Activated CD4-positive, alpha-beta T cell treated with anti-CD3 and anti-CD28 coated beads for 36 hours (primary cell): Measurements from ENCODE around the gene SETD3. TPM values are rescaled to one million over a fixed set of nuclear protein-coding genes. Genes with fewer than 3 reads are reported as not detected.

ENCODE experiments used
- ATAC-seq: fragments of 200-7000 bp; cut with Tn5 transposase; one replicate; pipeline ENCODE4 v1.10.0; 2021; ENCODE audit warnings: mild to moderate bottlenecking, moderate library complexity
- CTCF ChIA-PET: fragments of 350-600 bp; sonication (Branson Sonifier 250); formaldehyde crosslinking; loops from one replicate; lab custom pipeline; 2021; ENCODE audit warnings: antibody characterized with exemption; lab: Charles Lee
- POLR2A ChIA-PET: fragments of 350-600 bp; sonication (Branson Sonifier 250); formaldehyde crosslinking; loops from one replicate; lab custom pipeline; 2021; ENCODE audit warnings: antibody characterized with exemption, inconsistent platforms; lab: Charles Lee
- DNase-seq: peaks from one replicate; pipeline ENCODE4 v3.0.0-alpha.2; 2020
- H3K27ac Mint-ChIP-seq: one replicate; pipeline ENCODE4 v1.8.0; 2021; ENCODE audit warnings: mixed read lengths
- H3K27me3 Mint-ChIP-seq: one replicate; pipeline ENCODE4 v1.8.0; 2021; ENCODE audit warnings: mixed read lengths
- H3K36me3 Mint-ChIP-seq: one replicate; pipeline ENCODE4 v1.8.0; 2021; ENCODE audit warnings: low read depth, mixed read lengths
- H3K4me1 Mint-ChIP-seq: one replicate; pipeline ENCODE4 v1.8.0; 2021; ENCODE audit warnings: mixed read lengths
- H3K4me3 Mint-ChIP-seq: one replicate; pipeline ENCODE4 v1.8.0; 2021; ENCODE audit warnings: mild to moderate bottlenecking, moderate library complexity, mixed read lengths
- H3K9me3 Mint-ChIP-seq: one replicate; pipeline ENCODE4 v1.8.0; 2021; ENCODE audit warnings: low read depth, mixed read lengths
- intact Hi-C, 2 experiments: fragments of 100-400 bp; cut with DNase I in 1 of 2; cut with micrococcal nuclease in 1 of 2; formaldehyde crosslinking; loops; one replicate each; pipeline versions ENCODE4 v1.14.2 to v1.15.1; 2022 to 2024; cut with DNase I, micrococcal nuclease
- total RNA-seq, 2 experiments: library from RNA; stranded (reverse); gene quantifications; one replicate each; pipeline ENCODE4 v1.2.3, GENCODE V29; 2021

Gene SETD3
- total RNA-seq, 2 experiments from 2014 or later: 51.5 to 62.3 TPM

DNA sequence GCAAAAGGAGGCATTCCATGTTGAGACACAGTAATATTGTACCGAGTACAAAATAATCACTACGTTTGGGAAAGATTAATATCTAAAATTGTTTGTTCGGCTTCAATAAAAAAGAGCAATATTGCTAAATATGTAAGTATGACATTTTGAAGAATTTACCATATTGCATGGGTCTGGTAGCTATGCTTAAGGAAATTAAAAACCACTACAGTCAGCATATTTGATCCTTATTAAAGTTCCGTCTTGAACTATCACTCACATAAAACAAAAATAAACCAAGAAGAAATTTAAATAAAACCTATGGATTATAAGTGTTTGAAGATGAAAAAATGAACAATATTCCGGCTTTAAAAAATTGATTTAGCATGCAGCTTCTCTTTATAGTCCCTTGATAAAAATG is 63.8 kb downstream of the SETD3 start:
- ChIA-PET POLR2A (no interaction called here), CTCF (interaction anchor here (0.9 to 9.5 kb wide), 10 partner anchors 10 to 155 kb away, joined by 3 to 182 read pairs (median 4); no protein-coding TSS in a partner anchor)
- Mint-ChIP-seq H3K27ac (no peak overlapping the region), H3K36me3 (peaks cover 6% of the 10 kb centered on the region), H3K4me3 (no peak overlapping the region), H3K4me1 (peaks cover 29% of the 10 kb centered on the region), H3K27me3 (no peaks in the 10 kb centered on the region), H3K9me3 (no peaks in the 10 kb centered on the region)
- intact Hi-C loops: loop anchor here (5.0 kb wide), 2 partner anchors 145 to 1440 kb away; partner anchors contain the start of gene BCL11B (in 1 of the 2)
- DNase-seq: no peak
- no peak for ATAC-seq

DNA sequence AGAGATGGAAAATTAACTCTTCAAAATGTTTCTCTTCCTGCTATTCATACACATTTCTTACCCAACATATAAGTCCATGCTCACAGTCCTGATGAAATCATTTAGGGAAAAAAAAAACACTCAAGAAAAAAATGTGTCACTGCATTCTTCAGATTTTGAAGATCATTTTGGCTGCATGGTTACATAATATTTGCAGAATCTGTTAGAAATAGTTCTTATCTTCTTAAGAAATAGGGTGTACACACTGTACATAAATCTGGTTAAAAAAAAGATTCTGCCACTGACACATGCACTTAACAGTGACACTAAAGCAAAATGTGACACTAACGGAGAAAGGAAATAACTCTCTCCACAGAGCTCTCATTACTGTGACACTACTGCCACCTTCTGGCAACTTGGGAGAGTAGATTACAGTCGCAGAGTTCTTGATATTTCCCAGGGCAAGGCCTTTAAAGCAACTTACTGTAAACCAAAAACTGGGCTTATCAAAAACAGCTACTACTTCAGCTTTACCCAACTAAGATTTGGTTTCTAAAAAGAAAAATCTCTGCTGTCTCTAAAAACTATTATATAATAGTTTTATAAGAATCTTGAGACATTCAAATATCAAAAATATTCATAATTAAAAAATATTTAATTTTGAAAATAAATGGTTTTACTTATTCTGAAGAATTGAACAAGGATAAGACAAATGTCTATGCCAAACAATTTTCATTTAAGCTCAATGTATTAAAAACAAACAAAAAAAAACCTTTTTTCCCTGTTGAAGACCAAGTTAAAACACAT is 65.0 kb downstream of the SETD3 start:
- intact Hi-C loops: loop anchor here (1.0 to 5.0 kb wide), 8 partner anchors 22 to 1438 kb away; partner anchors contain the start of gene BCL11B (in 1 of the 2)

DNA sequence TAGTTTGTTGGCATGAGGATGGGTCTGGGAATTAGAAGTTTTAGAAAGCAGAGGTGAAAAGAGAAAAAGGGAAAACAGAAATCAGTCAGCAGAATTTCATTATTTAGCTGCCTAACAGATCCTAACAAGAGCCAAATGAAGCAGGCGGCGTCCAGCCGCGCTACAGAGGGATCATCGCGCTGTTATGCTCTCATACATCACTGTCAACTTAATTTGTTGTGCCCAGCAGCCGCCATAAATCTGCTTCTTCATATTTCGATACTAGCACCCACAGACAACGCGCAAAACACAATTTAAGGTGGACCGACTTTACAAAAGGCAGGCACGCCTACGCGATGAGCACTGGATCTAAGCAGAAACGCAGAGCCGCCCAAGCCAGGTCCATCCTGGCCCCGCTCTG is 66.7 kb downstream of the SETD3 start:
- H3K27ac Mint-ChIP-seq: no peak overlapping the region
- H3K4me3 Mint-ChIP-seq: no peak overlapping the region
- peaks cover 34% of the 10 kb centered on the region for H3K4me1 Mint-ChIP-seq
- H3K9me3 Mint-ChIP-seq: no peaks in the 10 kb centered on the region
- ChIA-PET POLR2A (no interaction called here), CTCF (interaction anchor here (0.5 to 9.5 kb wide), 5 partner anchors 14 to 290 kb away, joined by 3 to 182 read pairs (median 8); no protein-coding TSS in a partner anchor)
- H3K27me3 Mint-ChIP-seq: no peaks in the 10 kb centered on the region
- no peak for ATAC-seq
- no peak for DNase-seq
- peaks cover 12% of the 10 kb centered on the region for H3K36me3 Mint-ChIP-seq
- intact Hi-C loops: loop anchor here (2.0 kb wide), 2 partner anchors 21 to 147 kb away; no protein-coding TSS in a partner anchor

More for the DNA sequence above, 65.0 kb downstream of the SETD3 start:
- peaks cover 31% of the 10 kb centered on the region for H3K4me1 Mint-ChIP-seq
- POLR2A ChIA-PET: interaction anchor here (0.8 kb wide), 1 partner anchor 25 kb away, joined by 3 read pairs; no protein-coding TSS in a partner anchor
- CTCF ChIA-PET: interaction anchor here (0.6 to 9.5 kb wide), 31 partner anchors 8 to 1407 kb away, joined by 3 to 182 read pairs (median 4); no protein-coding TSS in a partner anchor
- H3K27ac Mint-ChIP-seq: peak overlapping the region; percentile 23
- H3K36me3 Mint-ChIP-seq: peaks cover 6% of the 10 kb centered on the region
- DNase-seq: peak; percentile 74
- no peaks in the 10 kb centered on the region for H3K9me3 Mint-ChIP-seq
- ATAC-seq: peak; percentile 95
- no peaks in the 10 kb centered on the region for H3K27me3 Mint-ChIP-seq
- H3K4me3 Mint-ChIP-seq: no peak overlapping the region

GRCh38 chr14:99413172-99413571 is 67.5 kb downstream of the SETD3 start:
- H3K36me3 Mint-ChIP-seq: peaks cover 14% of the 10 kb centered on the region
- H3K9me3 Mint-ChIP-seq: no peaks in the 10 kb centered on the region
- H3K4me3 Mint-ChIP-seq: no peak overlapping the region
- DNase-seq (no peak), ATAC-seq (no peak)
- intact Hi-C loops: no loop called here
- no peak overlapping the region for H3K27ac Mint-ChIP-seq
- ChIA-PET POLR2A (no interaction called here), CTCF (interaction anchor here (1.7 to 9.5 kb wide), 2 partner anchors 20 to 94 kb away, joined by 8 to 182 read pairs; no protein-coding TSS in a partner anchor)
- no peaks in the 10 kb centered on the region for H3K27me3 Mint-ChIP-seq
- peaks cover 29% of the 10 kb centered on the region for H3K4me1 Mint-ChIP-seq

- intact Hi-C loops: loop anchor here in 1 of 2 experiments (1.0 kb wide), 1 partner anchor 91 kb away; no protein-coding TSS in a partner anchor
- no peaks in the 10 kb centered on the region for H3K9me3 Mint-ChIP-seq
- H3K4me3 Mint-ChIP-seq: no peak overlapping the region
- H3K36me3 Mint-ChIP-seq: peaks cover 20% of the 10 kb centered on the region
- ChIA-PET CTCF (interaction anchor here (0.7 to 9.5 kb wide), 4 partner anchors 9 to 1216 kb away, joined by 3 to 182 read pairs (median 4); no protein-coding TSS in a partner anchor), POLR2A (no interaction called here)
- peak; percentile 35 for DNase-seq
- H3K27me3 Mint-ChIP-seq: no peaks in the 10 kb centered on the region
- ATAC-seq: peak; percentile 59
- peak overlapping the region; percentile 62 for H3K27ac Mint-ChIP-seq
- H3K4me1 Mint-ChIP-seq: peaks cover 29% of the 10 kb centered on the region
These were observed 68.3 kb downstream of the SETD3 start for GRCh38 chr14:99412117-99413061.

DNA sequence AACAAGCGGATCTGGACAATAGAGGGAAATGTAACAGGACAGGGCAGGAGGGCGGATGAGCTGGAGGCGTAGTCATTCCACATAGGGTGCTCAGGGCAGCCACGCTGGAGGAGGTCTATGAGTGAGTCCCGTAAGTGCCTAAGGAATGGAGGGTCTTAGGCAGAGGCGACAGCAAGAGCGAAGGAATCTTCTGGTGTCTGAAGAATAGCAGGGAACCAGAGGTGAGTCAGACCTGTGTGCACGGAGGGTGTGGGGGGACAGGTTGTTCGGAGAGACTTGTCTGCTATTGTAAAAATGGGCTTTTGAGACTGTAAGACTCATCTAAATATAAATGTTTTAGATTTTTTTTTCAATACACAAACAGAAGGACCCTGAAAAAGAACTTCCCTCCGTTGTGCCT is 70.6 kb downstream of the SETD3 start:
- no peaks in the 10 kb centered on the region for H3K27me3 Mint-ChIP-seq
- ChIA-PET CTCF (interaction anchor here (0.7 to 9.5 kb wide), 2 partner anchors 17 to 19 kb away, joined by 3 to 182 read pairs; no protein-coding TSS in a partner anchor), POLR2A (no interaction called here)
- DNase-seq (no peak), ATAC-seq (no peak)
- H3K4me3 Mint-ChIP-seq: no peak overlapping the region
- H3K9me3 Mint-ChIP-seq: no peaks in the 10 kb centered on the region
- no peak overlapping the region for H3K27ac Mint-ChIP-seq
- intact Hi-C loops: no loop called here
- peaks cover 24% of the 10 kb centered on the region for H3K36me3 Mint-ChIP-seq
- H3K4me1 Mint-ChIP-seq: peaks cover 24% of the 10 kb centered on the region

- CTCF ChIA-PET: no interaction called here
These were observed 71.7 kb downstream of the SETD3 start for GRCh38 chr14:99408971-99409289.

GRCh38 chr14:99408286-99408970 is 72.2 kb downstream of the SETD3 start:
- H3K9me3 Mint-ChIP-seq: no peaks in the 10 kb centered on the region
- CTCF ChIA-PET: interaction anchor here (0.8 to 1.3 kb wide), 3 partner anchors 7 to 53 kb away, joined by 3 to 4 read pairs (median 3); no protein-coding TSS in a partner anchor

More at GRCh38 chr14:99408971-99409289, 71.7 kb downstream of the SETD3 start:
- POLR2A ChIA-PET: no interaction called here
- intact Hi-C loops: no loop called here
- DNase-seq (no peak), ATAC-seq (no peak)
- Mint-ChIP-seq H3K27ac (no peak overlapping the region), H3K9me3 (no peaks in the 10 kb centered on the region), H3K4me1 (peaks cover 25% of the 10 kb centered on the region), H3K27me3 (no peaks in the 10 kb centered on the region), H3K4me3 (no peak overlapping the region), H3K36me3 (peaks cover 29% of the 10 kb centered on the region)

GRCh38 chr14:99407416-99407815 is 73.2 kb downstream of the SETD3 start:
- ChIA-PET CTCF (interaction anchor here (1.0 to 1.3 kb wide), 4 partner anchors 8 to 54 kb away, joined by 3 to 5 read pairs (median 4); no protein-coding TSS in a partner anchor), POLR2A (no interaction called here)
- no peak overlapping the region for H3K27ac Mint-ChIP-seq
- peaks cover 35% of the 10 kb centered on the region for H3K36me3 Mint-ChIP-seq
- peaks cover 21% of the 10 kb centered on the region for H3K4me1 Mint-ChIP-seq
- H3K4me3 Mint-ChIP-seq: no peak overlapping the region
- intact Hi-C loops: no loop called here
- DNase-seq (no peak), ATAC-seq (no peak)
- H3K9me3 Mint-ChIP-seq: no peaks in the 10 kb centered on the region
- H3K27me3 Mint-ChIP-seq: no peaks in the 10 kb centered on the region

More at GRCh38 chr14:99408286-99408970, 72.2 kb downstream of the SETD3 start:
- intact Hi-C loops: no loop called here
- H3K4me1 Mint-ChIP-seq: peaks cover 24% of the 10 kb centered on the region
- POLR2A ChIA-PET: no interaction called here
- H3K27ac Mint-ChIP-seq: no peak overlapping the region
- H3K27me3 Mint-ChIP-seq: no peaks in the 10 kb centered on the region
- DNase-seq: no peak
- ATAC-seq: no peak
- peaks cover 32% of the 10 kb centered on the region for H3K36me3 Mint-ChIP-seq
- no peak overlapping the region for H3K4me3 Mint-ChIP-seq

DNA sequence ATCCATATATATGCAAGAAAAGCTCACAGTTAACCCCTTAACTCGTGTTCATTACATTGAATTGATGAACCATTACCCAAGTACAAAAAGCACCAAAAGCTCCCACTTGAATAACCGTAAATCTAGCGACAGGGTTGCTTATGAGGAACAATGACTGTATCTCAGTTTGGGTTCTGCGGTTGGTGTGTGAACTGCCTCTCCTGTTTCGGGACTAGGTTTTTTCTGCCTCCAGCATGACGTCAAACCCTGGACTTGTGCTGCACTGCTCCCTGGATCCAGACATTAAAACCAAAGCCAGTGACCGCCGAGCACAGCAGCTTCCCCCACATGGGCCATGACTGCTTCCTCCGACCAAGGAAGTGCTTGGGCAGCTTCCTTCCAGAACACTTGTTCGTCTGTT is 77.7 kb downstream of the SETD3 start:
- DNase-seq: no peak
- H3K9me3 Mint-ChIP-seq: no peaks in the 10 kb centered on the region
- intact Hi-C loops: no loop called here
- ATAC-seq: no peak
- H3K27me3 Mint-ChIP-seq: no peaks in the 10 kb centered on the region
- peaks cover 39% of the 10 kb centered on the region for H3K36me3 Mint-ChIP-seq
- H3K27ac Mint-ChIP-seq: no peak overlapping the region
- peaks cover 20% of the 10 kb centered on the region for H3K4me1 Mint-ChIP-seq
- POLR2A ChIA-PET: no interaction called here
- no peak overlapping the region for H3K4me3 Mint-ChIP-seq
- CTCF ChIA-PET: interaction anchor here (1.1 kb wide), 1 partner anchor 99 kb away, joined by 3 read pairs; no protein-coding TSS in a partner anchor
